NT2/D1 (cell line): ENCODE measurements around the gene BMAL1.
"Not testable (repeated sequence)": the region's sequence is repeated elsewhere in the genome, so short reads cannot be mapped to it uniquely, and the experiment has no call there.

ENCODE experiments used
- DNase-seq: peaks from one replicate; pipeline ENCODE4 v3.0.0-alpha.2; 2011; ENCODE audit warnings: low read depth, low spot score
- H3K27me3 ChIP-seq: 2 replicates; pipeline ENCODE4 v1.6.0; 2011; ENCODE audit warnings: mild to moderate bottlenecking; ENCODE audit not compliant: insufficient read length, insufficient read depth
- H3K36me3 ChIP-seq: 2 replicates; pipeline ENCODE4 v1.6.1; 2011; ENCODE audit warnings: mild to moderate bottlenecking, low read length, mixed read lengths; ENCODE audit not compliant: insufficient read depth, insufficient read length
- H3K4me1 ChIP-seq: 2 replicates; pipeline ENCODE4 v1.5.1; 2011; ENCODE audit not compliant: insufficient read depth, insufficient read length
- H3K4me3 ChIP-seq: 2 replicates; pipeline ENCODE4 v1.5.1; 2011; ENCODE audit warnings: low read depth; ENCODE audit not compliant: insufficient read length
- H3K9ac ChIP-seq: 2 replicates; pipeline ENCODE4 v1.6.0; 2011; ENCODE audit warnings: low read depth; ENCODE audit not compliant: insufficient read length
- H3K9me3 ChIP-seq: 2 replicates; pipeline ENCODE4 v1.5.1; 2011; ENCODE audit warnings: mild to moderate bottlenecking, low read length; ENCODE audit not compliant: insufficient read depth
- SUZ12 ChIP-seq: IDR thresholded peaks from 2 replicates; pipeline ENCODE4 v1.6.1; 2011; ENCODE audit not compliant: insufficient read length, insufficient read depth; ENCODE audit errors: extremely low read depth
- YY1 ChIP-seq: IDR thresholded peaks from 2 replicates; pipeline ENCODE4 v1.6.1; 2011; ENCODE audit not compliant: insufficient read length, insufficient read depth
- ZNF274 ChIP-seq: IDR thresholded peaks from 2 replicates; pipeline ENCODE4 v1.6.1; 2011; ENCODE audit warnings: mild to moderate bottlenecking, low read depth, low read length

BMAL1 gene

DNA sequence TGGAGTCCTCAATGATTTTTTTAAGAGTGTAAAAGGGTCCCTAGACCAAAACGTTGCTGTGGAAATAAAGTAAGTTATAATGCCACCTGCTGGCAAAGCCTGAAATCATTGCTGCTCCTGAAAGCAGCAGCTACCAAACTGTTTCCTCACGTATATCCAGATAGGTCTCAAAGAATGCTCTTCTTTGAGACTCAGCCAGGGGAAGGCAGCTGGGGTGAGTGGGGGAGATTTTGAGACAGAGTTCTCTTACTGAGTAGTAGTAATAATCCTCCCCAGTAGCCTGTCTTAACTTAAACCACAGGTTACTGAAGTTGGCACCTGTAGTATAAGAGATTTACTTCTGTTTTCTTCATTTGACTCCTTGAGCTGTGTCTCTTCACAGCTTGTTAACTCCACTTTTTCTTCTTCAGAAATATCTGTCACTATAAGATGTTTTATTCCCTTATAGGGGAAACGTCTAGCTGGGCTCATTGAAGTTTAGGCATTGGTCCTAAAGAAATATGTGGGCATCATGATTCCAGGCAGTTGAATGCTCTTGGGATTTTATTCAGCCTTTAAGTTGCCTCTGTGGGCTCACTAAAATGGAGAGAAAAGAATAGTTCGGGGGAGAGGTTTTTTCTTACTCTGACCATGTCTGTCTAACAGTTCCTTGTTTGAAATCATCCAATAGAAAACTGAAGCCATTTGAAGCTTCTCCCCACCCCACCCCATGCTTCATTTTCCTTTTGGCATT is 107.5 kb downstream of the BMAL1 start:
- no peak overlapping the region for H3K9ac ChIP-seq
- peaks cover 48% of the 10 kb centered on the region for H3K36me3 ChIP-seq
- TF ChIP-seq SUZ12 = no peak
- TF ChIP-seq ZNF274 = no peak
- TF ChIP-seq YY1 = no peak
- peak; percentile 27 for DNase-seq
- no peak overlapping the region for H3K4me3 ChIP-seq
- no peaks in the 10 kb centered on the region for H3K27me3 ChIP-seq
- H3K9me3 ChIP-seq = no peaks in the 10 kb centered on the region
- H3K4me1 ChIP-seq = no peaks in the 10 kb centered on the region

- TF ChIP-seq SUZ12 = no peak
- no peak for TF ChIP-seq ZNF274
- Histone ChIP-seq H3K27me3 (no peaks in the 10 kb centered on the region), H3K9me3 (no peaks in the 10 kb centered on the region), H3K4me1 (no peaks in the 10 kb centered on the region), H3K36me3 (peaks cover 48% of the 10 kb centered on the region), H3K9ac (no peak overlapping the region), H3K4me3 (no peak overlapping the region)
- DNase-seq = no peak
Measured at GRCh38 chr11:13386567-13386966, 109.0 kb downstream of the BMAL1 start.

GRCh38 chr11:13388741-13389140 is 111.2 kb downstream of the BMAL1 start:
- no peak for DNase-seq
- H3K4me1 ChIP-seq = no peaks in the 10 kb centered on the region
- H3K9ac ChIP-seq = no peak overlapping the region
- H3K36me3 ChIP-seq = peaks cover 29% of the 10 kb centered on the region
- no peak overlapping the region for H3K4me3 ChIP-seq
- TF ChIP-seq ZNF274 (no peak), SUZ12 (no peak), YY1 (no peak)
- H3K27me3 ChIP-seq = no peaks in the 10 kb centered on the region
- H3K9me3 ChIP-seq = no peaks in the 10 kb centered on the region

DNA sequence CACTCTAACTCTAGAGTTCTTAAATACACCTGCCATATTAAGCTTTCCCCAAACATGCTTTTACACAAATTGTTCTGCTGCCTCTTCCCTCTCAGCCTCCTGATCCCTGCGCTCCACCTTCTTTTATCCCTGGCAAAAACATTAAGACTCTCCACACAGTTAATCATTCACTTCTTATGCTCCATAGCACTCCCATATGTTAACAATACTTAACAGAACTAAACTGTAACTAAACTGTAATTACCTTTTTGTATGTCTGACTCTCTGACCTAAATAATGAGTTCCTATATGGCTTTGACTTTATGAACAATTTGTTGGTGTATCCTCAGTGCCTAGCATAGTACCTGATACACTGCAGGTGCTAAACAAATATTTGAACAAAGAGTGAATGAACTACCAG is 113.6 kb downstream of the BMAL1 start:
- Histone ChIP-seq H3K9ac (no peak overlapping the region), H3K4me3 (no peak overlapping the region), H3K4me1 (no peaks in the 10 kb centered on the region), H3K9me3 (no peaks in the 10 kb centered on the region), H3K36me3 (peaks cover 29% of the 10 kb centered on the region), H3K27me3 (no peaks in the 10 kb centered on the region)
- TF ChIP-seq YY1 = no peak
- no peak for TF ChIP-seq ZNF274
- no peak for TF ChIP-seq SUZ12
- DNase-seq = no peak

DNA sequence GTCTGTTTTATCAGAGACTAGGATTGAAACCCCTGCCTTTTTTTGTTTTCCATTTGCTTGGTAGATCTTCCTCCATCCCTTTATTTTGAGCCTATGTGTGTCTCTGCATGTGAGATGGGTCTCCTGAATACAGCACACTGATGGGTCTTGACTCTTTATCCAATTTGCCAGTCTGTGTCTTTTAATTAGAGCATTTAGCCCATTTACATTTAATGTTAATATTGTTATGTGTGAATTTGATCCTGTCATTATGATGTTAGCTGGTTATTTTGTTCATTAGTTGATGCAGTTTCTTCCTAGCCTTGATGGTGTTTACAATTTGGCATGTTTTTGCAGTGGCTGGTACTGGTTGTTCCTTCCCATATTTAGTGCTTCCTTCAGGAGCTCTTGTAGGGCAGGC is 120.7 kb downstream of the BMAL1 start:
- Histone ChIP-seq H3K9me3 (peaks cover 15% of the 10 kb centered on the region; the same call in 1 of the 2 replicates), H3K36me3 (peaks cover 11% of the 10 kb centered on the region)
- H3K4me3 ChIP-seq, H3K4me1 ChIP-seq, H3K9ac ChIP-seq, DNase-seq, H3K27me3 ChIP-seq: not testable (repeated sequence)

GRCh38 chr11:13405220-13405619 is 127.6 kb downstream of the BMAL1 start:
- no peak overlapping the region for H3K9ac ChIP-seq
- TF ChIP-seq YY1 = no peak
- no peak for TF ChIP-seq ZNF274
- TF ChIP-seq SUZ12 = no peak
- DNase-seq = no peak
- H3K4me3 ChIP-seq = no peak overlapping the region
- H3K4me1 ChIP-seq = no peaks in the 10 kb centered on the region
- peaks cover 15% of the 10 kb centered on the region; the same call in 1 of the 2 replicates for H3K9me3 ChIP-seq
- H3K36me3 ChIP-seq = peaks cover 21% of the 10 kb centered on the region
- H3K27me3 ChIP-seq = no peaks in the 10 kb centered on the region

DNA sequence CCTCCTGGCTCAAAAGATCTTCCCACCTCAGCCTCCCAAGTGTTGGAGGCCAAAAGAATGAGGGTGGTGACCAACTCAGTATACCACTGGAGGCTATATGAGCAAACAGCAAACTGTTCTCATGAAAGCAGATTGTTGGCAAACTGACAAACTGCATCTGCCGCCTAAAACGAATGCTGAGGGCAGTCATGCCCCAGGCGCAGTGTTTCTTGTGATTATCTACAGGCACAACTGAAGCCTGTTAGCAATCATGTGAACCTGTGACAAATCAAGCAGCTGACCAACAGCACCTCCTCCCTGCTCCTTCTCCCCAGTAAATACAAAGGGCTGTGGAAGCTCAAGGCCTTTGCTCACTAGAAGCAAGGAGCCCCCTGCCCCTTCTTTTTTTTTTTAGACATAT is 137.6 kb downstream of the BMAL1 start:
- DNase-seq = no peak
- TF ChIP-seq YY1 (no peak), SUZ12 (no peak), ZNF274 (no peak)
- H3K36me3 ChIP-seq = peaks cover 34% of the 10 kb centered on the region

More for the DNA sequence above, 137.6 kb downstream of the BMAL1 start:
- H3K9ac ChIP-seq = no peak overlapping the region
- no peaks in the 10 kb centered on the region for H3K4me1 ChIP-seq
- no peak overlapping the region for H3K4me3 ChIP-seq
- H3K27me3 ChIP-seq = no peaks in the 10 kb centered on the region
- H3K9me3 ChIP-seq = no peaks in the 10 kb centered on the region
